Peyer's patch (tissue), 4 donors: ENCODE data around the gene SLC26A1. TPM values are rescaled to one million over a fixed set of nuclear protein-coding genes. Genes with fewer than 3 reads are reported as not detected.

Source experiments
- DNase-seq, 3 donors: peaks; one replicate each; pipeline ENCODE4 v3.0.0-alpha.2; 2017 to 2019
- H3K27ac ChIP-seq, 4 donors: fragments of 200-600 bp; sonication (generic); one replicate each; pipeline ENCODE4 v1.5.1; 2016 to 2019
- H3K27me3 ChIP-seq, 2 donors: fragments of 200-600 bp; sonication (generic); one replicate each; pipeline ENCODE4 v1.5.1; 2019
- H3K36me3 ChIP-seq, 3 donors: fragments of 200-600 bp; sonication (generic); one replicate each; pipeline ENCODE4 v1.5.1; 2016 to 2019
- H3K4me1 ChIP-seq, 4 donors: fragments of 200-600 bp; sonication (generic); one replicate each; pipeline ENCODE4 v1.5.1; 2016 to 2019
- H3K4me3 ChIP-seq, 4 donors: fragments of 200-600 bp; sonication (generic); 1 replicate in 3 of 4; 2 replicates in 1 of 4; pipeline ENCODE4 v1.5.1; 2016 to 2019; ENCODE audit warnings: mild to moderate bottlenecking in 1 of 4
- H3K9me3 ChIP-seq, 4 donors: fragments of 200-600 bp; sonication (generic); one replicate each; pipeline ENCODE4 v1.5.1; 2016 to 2019; ENCODE audit warnings: mild to moderate bottlenecking in 1 of 4
- POLR2A ChIP-seq, 2 donors: fragments of 450-650 bp; IDR thresholded peaks; one replicate each; pipeline ENCODE4 v1.5.1; 2017; ENCODE audit warnings: antibody characterized with exemption in 2 of 2, mild to moderate bottlenecking in 2 of 2, moderate library complexity in 2 of 2
- total RNA-seq, 4 donors: library from RNA; depleted of rRNA; stranded (reverse); fragments of >200 nt; gene quantifications; one replicate each; pipeline ENCODE4 v1.1.0, GENCODE V29; 2016
- TF ChIP-seq, protein P1 (sequence below), 6 experiments: fragments of 450-650 bp in 4 of 6; fragments of 200-600 bp in 2 of 6; sonication (generic) in 1 of 6; IDR thresholded peaks; one replicate each; pipeline ENCODE4 v1.5.1; 2017 to 2019; ENCODE audit warnings: antibody characterized with exemption in 6 of 6, mild to moderate bottlenecking in 3 of 6, moderate library complexity in 1 of 6

SLC26A1 gene
- total RNA-seq, 4 donors from 2014 or later, result 0.83 to 35.7 (median 24.3) TPM

DNA sequence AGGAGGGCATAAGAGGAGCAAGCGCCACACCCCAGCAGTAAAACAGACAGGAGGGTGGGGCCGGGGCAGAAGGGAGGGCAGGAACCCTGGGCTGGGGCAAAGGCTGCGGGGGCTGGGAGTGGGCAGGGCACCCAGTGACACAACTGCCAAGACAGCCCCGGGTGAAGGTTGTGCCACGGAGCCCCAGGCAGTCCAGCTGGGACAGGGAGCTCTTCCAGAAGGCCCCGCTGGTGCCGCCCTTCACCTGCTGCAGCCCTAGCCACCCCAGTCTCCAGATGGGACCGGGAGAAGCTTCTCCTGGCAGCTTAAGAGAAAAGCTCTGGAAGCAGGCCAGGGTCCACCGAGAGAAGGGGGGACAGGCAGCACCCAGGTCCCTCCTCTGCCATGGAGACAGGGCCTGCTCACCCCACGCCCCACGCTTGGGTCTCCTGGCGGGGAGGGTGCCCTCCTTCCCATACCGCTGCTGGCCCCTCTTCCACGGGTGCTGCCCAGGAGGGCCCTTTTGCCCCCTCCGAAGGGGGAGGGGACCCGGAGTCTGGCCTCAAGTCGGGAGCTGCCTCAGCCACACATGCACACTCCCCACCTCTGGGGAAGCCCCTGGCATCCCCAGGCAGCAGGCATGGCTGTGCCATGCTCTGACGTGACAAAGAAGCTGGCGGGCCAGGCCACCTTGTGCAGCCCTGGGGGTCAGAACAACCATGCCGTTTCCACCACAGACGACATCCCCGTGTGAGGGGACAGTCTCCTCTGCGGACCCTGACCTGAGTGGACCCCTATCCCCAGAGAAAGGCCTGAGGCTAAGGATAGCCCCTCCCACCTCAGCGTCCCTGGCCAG is 21.3 kb downstream of the SLC26A1 start:
- peaks cover 0 to 9% (median 0%) of the 10 kb centered on the region in 4 donors for H3K9me3 ChIP-seq
- peak overlapping the region; percentile 67 to 99 (median 86) for H3K27ac ChIP-seq
- H3K27me3 ChIP-seq, result no peaks in the 10 kb centered on the region
- H3K4me3 ChIP-seq, result peak overlapping the region; percentile 60 to 98 (median 82)
- H3K36me3 ChIP-seq, result peaks cover 0 to 19% (median 0%) of the 10 kb centered on the region in 3 donors
- TF ChIP-seq POLR2A (IDR thresholded peaks at IDR 0.05), result peak; percentile 95 to 98
- TF ChIP-seq, protein P1, sequence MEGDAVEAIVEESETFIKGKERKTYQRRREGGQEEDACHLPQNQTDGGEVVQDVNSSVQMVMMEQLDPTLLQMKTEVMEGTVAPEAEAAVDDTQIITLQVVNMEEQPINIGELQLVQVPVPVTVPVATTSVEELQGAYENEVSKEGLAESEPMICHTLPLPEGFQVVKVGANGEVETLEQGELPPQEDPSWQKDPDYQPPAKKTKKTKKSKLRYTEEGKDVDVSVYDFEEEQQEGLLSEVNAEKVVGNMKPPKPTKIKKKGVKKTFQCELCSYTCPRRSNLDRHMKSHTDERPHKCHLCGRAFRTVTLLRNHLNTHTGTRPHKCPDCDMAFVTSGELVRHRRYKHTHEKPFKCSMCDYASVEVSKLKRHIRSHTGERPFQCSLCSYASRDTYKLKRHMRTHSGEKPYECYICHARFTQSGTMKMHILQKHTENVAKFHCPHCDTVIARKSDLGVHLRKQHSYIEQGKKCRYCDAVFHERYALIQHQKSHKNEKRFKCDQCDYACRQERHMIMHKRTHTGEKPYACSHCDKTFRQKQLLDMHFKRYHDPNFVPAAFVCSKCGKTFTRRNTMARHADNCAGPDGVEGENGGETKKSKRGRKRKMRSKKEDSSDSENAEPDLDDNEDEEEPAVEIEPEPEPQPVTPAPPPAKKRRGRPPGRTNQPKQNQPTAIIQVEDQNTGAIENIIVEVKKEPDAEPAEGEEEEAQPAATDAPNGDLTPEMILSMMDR (IDR thresholded peaks at IDR 0.05), result peak in 1 of 6 experiments; percentile 5
- peak in 2 of 3 donors; percentile 93 to 96 for DNase-seq
- H3K4me1 ChIP-seq, result peaks cover 4 to 27% (median 16%) of the 10 kb centered on the region in 4 donors

DNA sequence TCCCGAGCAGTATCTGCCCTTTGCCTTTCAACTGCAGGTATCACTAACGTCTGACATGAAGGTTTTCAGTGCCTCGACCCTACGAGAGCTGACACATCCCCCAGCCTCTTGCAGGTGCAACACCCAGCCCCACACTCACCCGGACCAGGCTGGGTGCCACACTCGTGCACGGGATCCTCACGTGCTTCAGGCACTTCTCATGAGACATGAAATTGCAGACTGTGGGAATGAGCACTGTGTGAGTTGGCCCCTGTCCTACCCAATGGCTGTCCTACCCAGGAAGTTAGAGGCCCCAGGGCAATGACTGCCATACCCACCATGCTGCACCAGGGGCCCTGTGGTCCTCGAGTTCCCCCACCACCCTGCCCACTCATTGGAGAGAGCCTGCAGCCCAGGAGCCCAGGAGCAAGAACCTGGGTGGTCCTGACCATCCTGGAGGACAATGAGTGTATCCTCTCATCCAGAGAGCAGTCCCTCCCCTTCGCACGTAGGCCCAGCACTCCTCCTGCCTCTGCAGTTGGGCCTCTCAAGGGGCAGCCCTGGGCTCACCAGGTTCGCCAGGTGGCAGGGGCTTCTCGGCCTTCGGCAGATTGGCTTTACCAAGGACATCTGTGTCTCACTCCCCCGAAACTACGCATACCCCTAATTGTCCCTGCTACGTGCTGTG is 22.2 kb downstream of the SLC26A1 start:
- Histone ChIP-seq H3K27ac (peak overlapping the region in 3 of 4 donors; percentile 80 to 99 (median 92)), H3K4me3 (peak overlapping the region in 2 of 4 donors; percentile 80 to 98)

DNA sequence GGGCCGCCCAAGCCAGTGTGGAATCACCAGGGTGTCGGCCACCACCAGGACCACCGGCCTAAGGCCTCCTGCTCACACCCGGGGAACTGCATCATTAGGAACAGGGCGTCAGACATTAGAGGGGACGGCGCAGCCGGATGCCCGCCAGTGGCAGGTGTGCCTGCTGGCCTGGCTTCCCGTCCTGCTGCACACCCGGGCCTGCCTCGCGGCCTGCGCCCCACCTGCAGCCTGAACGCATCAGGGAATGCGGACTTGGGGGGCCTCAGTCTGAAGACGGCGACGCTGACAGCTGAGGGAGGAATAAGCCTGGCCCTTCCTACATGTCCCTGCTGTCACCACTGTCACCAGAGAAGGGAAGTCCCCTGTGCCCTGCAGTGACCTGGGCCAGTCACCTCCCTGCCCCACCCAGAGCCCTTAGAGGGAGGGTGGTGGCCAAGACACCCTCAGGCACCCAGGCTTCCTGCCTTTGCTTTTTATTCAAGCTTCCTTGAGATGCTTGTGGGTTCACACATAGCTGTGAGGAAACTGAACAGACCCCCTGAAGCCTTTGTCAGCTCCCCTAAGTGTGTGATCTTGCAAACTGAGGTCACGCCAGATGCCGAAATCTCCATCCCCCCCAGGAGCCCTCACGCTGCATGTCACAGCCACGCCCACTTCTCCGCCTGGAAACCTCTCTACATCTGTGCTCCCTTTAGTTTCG is 23.0 kb downstream of the SLC26A1 start:
- DNase-seq, result no peak
- Histone ChIP-seq H3K27ac (peak overlapping the region in 3 of 4 donors; percentile 80 to 99 (median 92)), H3K4me1 (peaks cover 4 to 27% (median 16%) of the 10 kb centered on the region in 4 donors), H3K27me3 (no peaks in the 10 kb centered on the region), H3K4me3 (no peak overlapping the region), H3K9me3 (peaks cover 0 to 9% (median 0%) of the 10 kb centered on the region in 4 donors), H3K36me3 (peaks cover 0 to 35% (median 0%) of the 10 kb centered on the region in 3 donors)
- TF ChIP-seq, protein P1 (IDR thresholded peaks at IDR 0.05), result no peak
- no peak for TF ChIP-seq POLR2A (IDR thresholded peaks at IDR 0.05)

More for the DNA sequence above, 22.2 kb downstream of the SLC26A1 start:
- DNase-seq, result peak in 2 of 3 donors; percentile 64 to 72
- no peaks in the 10 kb centered on the region for H3K27me3 ChIP-seq
- H3K9me3 ChIP-seq, result peaks cover 0 to 9% (median 0%) of the 10 kb centered on the region in 4 donors
- H3K36me3 ChIP-seq, result peaks cover 0 to 28% (median 0%) of the 10 kb centered on the region in 3 donors
- TF ChIP-seq, protein P1 (IDR thresholded peaks at IDR 0.05), result no peak
- no peak for TF ChIP-seq POLR2A (IDR thresholded peaks at IDR 0.05)
- peaks cover 4 to 27% (median 16%) of the 10 kb centered on the region in 4 donors for H3K4me1 ChIP-seq

DNA sequence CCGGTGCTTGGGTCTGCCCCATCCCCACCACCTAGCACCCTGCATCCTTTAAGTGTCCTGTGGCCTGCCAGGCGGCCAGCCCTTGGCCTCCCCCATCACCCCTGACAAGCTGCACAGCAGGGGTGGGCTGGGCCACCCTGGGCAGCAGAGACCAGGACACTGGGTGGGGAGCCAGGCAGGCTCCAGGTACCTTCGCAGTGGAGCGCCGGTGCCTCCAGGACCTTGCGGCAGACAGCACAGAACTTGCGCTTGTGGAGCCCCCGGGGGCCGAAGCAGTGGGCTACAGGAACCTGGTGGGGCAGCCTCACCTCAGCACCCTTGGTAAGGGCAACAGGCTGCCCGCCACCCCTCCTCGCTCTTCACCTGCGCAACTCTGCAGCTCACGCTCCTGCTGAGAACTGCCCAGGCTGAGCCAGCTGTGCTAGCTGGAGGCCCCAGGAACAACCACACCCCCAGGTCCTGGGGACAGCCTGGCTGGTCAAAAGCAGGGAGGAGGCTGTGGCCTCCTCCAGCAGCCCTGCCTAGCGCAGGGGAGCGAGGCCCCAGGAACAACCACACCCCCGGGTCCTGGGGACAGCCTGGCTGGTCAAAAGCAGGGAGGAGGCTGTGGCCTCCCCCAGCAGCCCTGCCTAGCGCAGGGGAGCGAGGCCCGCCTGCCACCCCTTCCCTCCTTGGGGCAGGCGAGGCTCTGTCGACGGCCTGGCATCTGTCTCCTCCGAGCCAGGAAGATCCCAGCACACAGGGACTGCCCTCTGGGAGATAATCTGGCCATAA is 24.4 kb downstream of the SLC26A1 start:
- no peak for DNase-seq
- peaks cover 0 to 44% (median 0%) of the 10 kb centered on the region in 3 donors for H3K36me3 ChIP-seq
- H3K27ac ChIP-seq, result no peak overlapping the region
- H3K4me3 ChIP-seq, result no peak overlapping the region
- H3K27me3 ChIP-seq, result no peaks in the 10 kb centered on the region
- H3K4me1 ChIP-seq, result peaks cover 4 to 29% (median 14%) of the 10 kb centered on the region in 4 donors
- H3K9me3 ChIP-seq, result no peaks in the 10 kb centered on the region
- TF ChIP-seq, protein P1 (IDR thresholded peaks at IDR 0.05), result no peak
